GM18507 (cell line): ENCODE data around the gene CLIP1.
"Not testable (repeated sequence)": the region's sequence is repeated elsewhere in the genome, so short reads cannot be mapped to it uniquely, and the experiment has no call there.

Source experiments
- DNase-seq: peaks from one replicate; pipeline ENCODE4 v3.0.0; 2011; ENCODE audit warnings: low read depth; ENCODE audit not compliant: insufficient read length; ENCODE audit errors: extremely low spot score
- FAIRE-seq: peaks from 2 replicates; lab custom pipeline; 2011; peaks lifted over from hg19 to GRCh38; lab: Jason Lieb, UNC

Gene CLIP1

DNA sequence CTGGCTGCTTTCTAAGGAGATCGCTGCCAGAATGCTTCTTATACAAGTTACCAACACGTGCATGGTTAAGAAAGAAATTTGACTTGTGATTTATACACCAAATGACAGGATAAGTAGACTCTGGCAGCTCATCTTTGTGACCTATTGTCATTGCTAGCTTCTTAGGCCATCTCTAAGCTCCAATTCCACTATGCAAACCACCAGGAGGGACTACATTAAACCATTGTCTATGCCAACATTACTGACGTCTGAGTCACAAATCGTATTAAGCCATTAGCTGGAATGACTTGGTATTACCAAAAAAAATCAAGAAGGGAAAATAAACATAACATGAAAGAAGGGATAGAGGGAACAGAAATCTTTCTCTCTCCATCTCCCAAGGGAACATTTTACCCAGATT, 140.4 kb downstream of the CLIP1 start:
- DNase-seq: no peak
- FAIRE-seq: no peak

GRCh38 chr12:122276242-122276641, 146.2 kb downstream of the CLIP1 start:
- no peak for DNase-seq
- FAIRE-seq: no peak

- no peak for FAIRE-seq
- no peak for DNase-seq
Measured at GRCh38 chr12:122275459-122275858, 147.0 kb downstream of the CLIP1 start.

GRCh38 chr12:122266230-122266901, 156.1 kb downstream of the CLIP1 start, which contains the start of gene VPS33A:
VPS33A (minus strand) TSS chr12:122266494; CDS start chr12:122266408, 86 bp downstream.
- peak; percentile 95 for FAIRE-seq
- DNase-seq: peak; percentile 93

DNA sequence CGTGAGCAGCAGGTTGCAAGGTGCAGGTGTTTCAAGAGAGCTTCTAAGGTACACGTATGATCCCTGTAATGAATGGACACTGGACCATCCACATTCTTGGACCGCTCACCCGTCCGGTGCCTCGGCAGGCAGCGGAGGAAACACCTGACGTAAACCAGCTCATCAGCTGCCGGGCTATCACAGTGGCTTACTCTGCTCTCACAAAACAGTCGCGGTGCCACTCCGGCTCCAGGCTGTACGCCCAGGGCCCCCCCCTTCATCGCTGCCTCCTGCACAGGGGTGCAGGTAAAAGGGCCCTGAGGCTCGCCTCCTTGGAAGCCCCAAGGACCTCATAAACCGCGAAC, 156.6 kb downstream of the CLIP1 start:
- no peak for DNase-seq

GRCh38 chr12:122265476-122265875, 157.0 kb downstream of the CLIP1 start:
- FAIRE-seq: no peak
- no peak for DNase-seq

More for the DNA sequence above, 156.6 kb downstream of the CLIP1 start:
- FAIRE-seq: no peak

DNA sequence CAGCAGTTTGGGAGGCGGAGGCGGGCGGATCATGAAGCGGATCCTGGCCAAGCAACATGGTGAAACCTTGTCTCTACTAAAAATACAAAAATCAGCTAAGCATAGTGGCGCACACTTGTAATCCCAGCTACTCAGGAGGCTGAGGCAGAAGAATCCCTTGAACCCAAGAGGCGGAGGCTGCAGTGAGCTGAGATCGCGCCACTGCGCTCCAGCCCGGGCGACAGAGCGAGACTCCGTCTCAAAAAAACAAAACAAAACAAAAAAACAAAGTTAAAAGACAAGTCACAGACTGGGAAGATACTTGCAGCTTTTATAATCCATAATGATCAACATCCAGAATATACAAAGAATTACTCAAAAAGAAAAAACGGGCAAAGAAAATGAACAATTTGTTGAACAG, 161.7 kb downstream of the CLIP1 start:
- not testable (repeated sequence) for FAIRE-seq, DNase-seq

GRCh38 chr12:122258939-122259338, 163.5 kb downstream of the CLIP1 start:
- not testable (repeated sequence) for FAIRE-seq, DNase-seq

GRCh38 chr12:122258462-122258861, 164.0 kb downstream of the CLIP1 start:
- not testable (repeated sequence) for FAIRE-seq, DNase-seq

DNA sequence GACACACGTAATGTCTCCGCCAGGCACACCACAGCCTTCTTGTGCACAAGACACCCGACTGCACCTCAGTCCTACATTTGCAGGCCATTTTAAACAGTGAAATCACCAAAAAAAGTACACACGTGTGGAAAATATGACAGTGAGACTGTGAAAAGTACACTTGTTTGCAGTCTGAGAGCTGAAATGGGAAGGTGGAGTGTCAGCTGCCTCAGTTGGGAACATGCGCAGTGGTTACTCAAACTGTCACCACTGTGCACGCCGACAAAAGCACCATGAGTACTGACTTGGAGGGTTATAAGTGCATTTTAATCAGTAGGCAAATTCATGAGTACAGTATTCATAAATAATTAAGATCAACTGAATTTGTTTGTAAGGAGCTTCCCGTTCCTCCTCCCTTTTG, 171.9 kb downstream of the CLIP1 start:
- no peak for FAIRE-seq

GRCh38 chr12:122250047-122250446, 172.4 kb downstream of the CLIP1 start:
- DNase-seq: no peak

More for the DNA sequence above, 171.9 kb downstream of the CLIP1 start:
- DNase-seq: no peak

DNA sequence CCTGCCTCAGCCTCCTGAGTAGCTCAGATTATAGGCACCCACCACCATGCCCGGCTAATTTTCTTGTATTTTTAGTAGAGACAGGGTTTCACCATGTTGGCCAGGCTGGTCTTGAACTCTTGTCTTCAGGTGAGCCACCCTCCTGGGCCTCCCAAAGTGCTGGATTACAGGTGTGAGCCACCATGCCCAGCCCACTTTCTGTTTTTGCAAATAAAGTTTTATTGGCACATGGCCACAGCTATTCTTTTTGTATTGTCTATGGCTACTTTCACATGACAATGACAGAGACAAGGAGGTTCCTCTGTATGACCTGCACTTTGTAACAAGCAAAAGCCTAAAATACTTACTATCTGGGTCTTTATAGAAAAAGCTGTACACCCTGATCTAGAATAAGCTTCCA, 176.9 kb downstream of the CLIP1 start:
- FAIRE-seq: no peak
- DNase-seq: no peak

More at GRCh38 chr12:122250047-122250446, 172.4 kb downstream of the CLIP1 start:
- no peak for FAIRE-seq

DNA sequence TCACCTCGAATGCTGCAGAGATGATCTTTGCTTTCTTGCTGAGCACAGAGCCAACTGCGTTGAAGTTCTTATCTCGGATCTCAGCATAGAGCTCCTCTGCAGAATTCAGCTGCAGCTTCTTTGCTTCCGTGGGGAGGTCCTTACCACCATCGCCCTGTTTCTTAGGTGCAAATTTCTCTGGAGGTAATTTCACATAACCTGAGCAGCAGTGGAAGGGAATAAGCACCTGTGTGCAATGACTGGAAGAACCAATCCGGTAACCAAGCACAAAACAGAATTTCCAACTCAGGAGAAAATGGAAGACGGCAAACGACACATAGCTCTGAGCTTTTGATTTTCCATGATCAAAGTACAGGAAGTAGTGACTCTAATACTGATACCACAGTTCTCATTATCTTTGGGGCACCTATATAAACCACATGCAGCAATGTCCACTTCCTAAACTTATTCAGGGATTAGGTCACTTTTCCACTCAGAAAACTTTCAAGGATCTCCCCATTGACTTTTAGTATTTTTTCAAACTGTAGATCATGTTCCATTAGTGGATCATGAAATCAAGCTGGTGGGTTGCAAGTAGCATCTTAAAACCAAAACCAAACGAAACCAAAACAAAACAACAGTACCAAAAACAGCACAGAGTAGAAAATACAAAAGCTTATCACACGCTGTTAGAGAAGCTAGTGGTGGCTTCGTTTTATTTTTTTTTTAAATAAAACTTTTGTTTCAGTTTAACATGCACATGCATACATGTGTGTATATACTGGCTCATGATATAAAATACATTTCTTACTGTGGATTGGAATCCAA, 177.7 kb downstream of the CLIP1 start:
- DNase-seq: no peak
- no peak for FAIRE-seq

GRCh38 chr12:122243965-122244364, 178.5 kb downstream of the CLIP1 start:
- no peak for FAIRE-seq
- no peak for DNase-seq

DNA sequence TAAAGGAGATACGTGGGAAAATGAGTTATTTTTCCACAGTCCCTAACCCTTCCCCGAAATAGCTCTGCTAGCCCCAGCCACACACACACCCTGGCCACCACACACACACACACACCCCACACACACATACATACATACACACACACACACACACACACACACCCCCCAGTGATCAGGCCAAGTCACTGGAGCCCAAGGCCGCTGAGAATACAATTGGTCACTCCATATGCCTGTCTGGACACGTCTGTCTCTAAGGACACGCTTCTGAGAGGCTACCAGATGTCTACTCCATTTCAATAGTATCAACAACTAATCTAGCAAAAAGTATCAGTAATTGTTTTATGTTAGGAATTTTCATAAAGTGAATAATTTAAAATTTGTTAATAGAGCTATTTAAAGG, 183.6 kb downstream of the CLIP1 start:
- no peak for FAIRE-seq
- no peak for DNase-seq

DNA sequence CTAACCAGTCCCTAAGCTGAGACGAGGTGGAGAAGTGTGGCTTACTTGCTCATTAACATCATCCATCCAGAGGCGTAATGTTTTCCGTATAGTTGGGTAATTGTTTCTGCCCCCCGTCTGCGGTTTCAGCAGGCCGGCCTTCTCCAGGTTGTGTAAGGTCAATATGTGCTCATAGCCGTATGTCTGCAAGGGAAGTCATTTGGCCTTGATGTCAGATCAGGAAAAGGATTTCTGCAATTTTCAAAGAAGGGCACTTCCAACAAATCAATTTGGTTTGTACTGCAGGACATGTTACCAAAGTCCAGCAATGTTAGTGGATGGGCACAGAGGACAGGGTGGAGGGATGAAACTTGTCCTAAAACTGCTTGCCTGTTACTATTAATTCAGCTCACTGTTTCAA, 186.7 kb downstream of the CLIP1 start:
- no peak for FAIRE-seq
- DNase-seq: no peak

DNA sequence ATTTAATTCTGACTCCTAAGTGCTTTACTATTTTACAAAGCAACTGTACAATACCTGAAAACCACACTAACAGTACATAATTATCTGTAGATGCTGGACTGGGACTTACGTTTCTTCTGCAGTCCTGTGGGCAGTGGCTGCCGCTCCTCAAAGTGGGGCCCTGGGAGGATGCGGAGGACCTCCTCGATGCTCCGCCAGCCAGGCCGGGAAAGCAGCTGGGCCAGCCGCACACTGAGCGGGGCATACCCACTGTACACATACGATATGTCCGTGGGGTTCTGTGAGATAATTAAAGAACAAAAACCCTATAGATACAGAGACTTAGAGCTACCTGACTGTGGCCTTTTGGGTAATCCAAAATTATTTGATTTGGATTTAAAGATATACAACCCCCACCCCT, 189.8 kb downstream of the CLIP1 start:
- FAIRE-seq (no peak), DNase-seq (no peak)

- DNase-seq (no peak), FAIRE-seq (no peak)
Measured at GRCh38 chr12:122230798-122231197, 191.7 kb downstream of the CLIP1 start.

DNA sequence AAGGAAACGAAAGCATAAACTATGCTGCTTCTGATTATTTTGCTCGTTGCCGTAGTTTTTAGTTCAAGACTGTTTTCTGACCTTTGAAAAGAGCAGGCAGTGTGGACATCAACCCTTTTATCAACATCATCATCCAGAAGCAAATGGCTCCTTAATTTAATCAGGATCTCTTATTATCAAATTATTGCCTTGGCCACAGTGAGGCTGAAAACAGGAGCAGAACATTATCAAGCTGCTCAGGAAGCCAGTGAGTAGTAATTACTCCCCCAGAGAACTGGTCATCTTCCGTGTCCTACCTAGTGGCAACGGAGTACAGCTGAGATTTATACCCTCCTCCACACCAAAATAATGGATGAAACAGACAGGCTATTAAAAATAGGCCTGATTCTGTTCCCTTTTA, 194.4 kb downstream of the CLIP1 start:
- DNase-seq (no peak), FAIRE-seq (no peak)

GRCh38 chr12:122227341-122227740, 195.1 kb downstream of the CLIP1 start:
- FAIRE-seq (no peak), DNase-seq (no peak)
